ENCODE measurements around the gene GAPDH. TPM values are rescaled to one million over a fixed set of nuclear protein-coding genes. Genes with fewer than 3 reads are reported as not detected.

Gene GAPDH
- polyA plus RNA-seq, 1 of the 3 experiments (the other 2 are of a cell fraction), result 8,077 TPM

DNA sequence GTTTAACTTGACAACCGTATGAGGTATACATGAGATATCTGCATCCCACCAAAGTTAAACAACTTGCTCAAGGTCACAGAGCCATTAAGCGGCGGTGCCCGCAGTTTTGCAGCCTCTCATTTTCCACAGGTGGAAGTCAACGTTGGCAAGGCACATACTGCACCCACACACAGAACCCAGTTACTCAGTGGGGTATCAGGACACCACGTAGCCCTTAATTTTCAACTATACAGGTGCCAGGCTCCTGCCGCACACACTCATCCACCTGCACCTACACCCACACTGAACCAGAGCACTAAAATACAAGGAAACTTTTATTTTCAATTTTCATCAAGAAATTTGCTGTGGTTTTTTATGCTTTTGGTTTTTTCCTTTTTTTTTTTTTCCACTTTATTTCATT is 35.5 kb downstream of the GAPDH start:
- CTCF ChIA-PET, result interaction anchor here (0.7 to 2.8 kb wide), 23 partner anchors 10 to 126 kb away, joined by 3 to 22 read pairs (median 7); partner anchors contain the start of genes IFFO1 and ZNF384
- peaks cover 49% of the 10 kb centered on the region for H3K79me2 ChIP-seq (ENCODE audit: insufficient read depth)

DNA sequence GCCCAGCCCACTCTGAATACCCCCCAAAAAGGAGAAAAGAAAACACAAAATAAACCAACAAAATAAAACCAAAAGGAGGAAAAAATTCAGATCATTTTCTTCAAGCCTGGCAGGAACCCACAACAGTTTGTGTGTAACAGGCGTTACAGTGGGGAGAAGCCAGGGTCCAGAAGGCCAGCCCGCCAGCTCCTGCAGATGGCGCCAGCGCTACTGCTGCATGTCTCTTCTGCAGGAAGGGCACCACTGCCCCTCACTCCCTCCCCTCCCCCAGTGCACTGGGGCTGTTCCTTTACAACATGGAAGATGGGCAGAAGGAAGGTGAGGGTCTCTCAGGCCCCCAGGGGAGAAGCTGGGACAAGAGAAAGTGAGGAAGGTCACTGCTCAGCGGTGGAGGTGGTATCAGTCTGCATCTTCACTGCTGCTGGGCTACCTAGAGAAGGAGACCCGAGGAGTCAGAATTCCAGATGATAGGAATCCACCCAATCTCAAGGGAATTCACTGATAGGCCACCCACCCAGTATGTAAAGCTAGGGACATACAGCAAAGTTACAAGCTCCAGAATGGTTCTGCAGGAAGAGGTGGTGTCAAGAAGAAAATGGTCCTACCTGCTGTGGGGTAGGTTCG is 36.1 kb downstream of the GAPDH start:
- Histone ChIP-seq H3K4me3 (ENCODE audit: low read depth in 2 of 2, low read length in 1 of 2) (no peak overlapping the region), H3K9ac (no peak overlapping the region), H4K20me1 (ENCODE audit: insufficient read depth) (no peaks in the 10 kb centered on the region), H3K27me3 (ENCODE audit: insufficient read depth) (no peaks in the 10 kb centered on the region), H3K9me3 (no peaks in the 10 kb centered on the region), H3K27ac (ENCODE audit: low read depth in 2 of 2, low read length in 1 of 2) (peak overlapping the region in 1 of 2 experiments; percentile 27; a peak in 1 of 4 replicates), H3K4me1 (ENCODE audit: control insufficient read depth in 1 of 2, insufficient read depth in 2 of 2, low read depth in 1 of 2, low read length in 1 of 2) (peaks cover 4 to 8% of the 10 kb centered on the region in 2 experiments; a peak in 2 of 4 replicates), H3K9me2 (no peaks in the 10 kb centered on the region), H3K36me3 (replicated peaks in 1 of 2; ENCODE audit: control insufficient read depth in 1 of 2, insufficient read depth in 2 of 2, low read length in 1 of 2) (peaks cover 56 to 62% of the 10 kb centered on the region in 2 experiments), H3K79me2 (ENCODE audit: insufficient read depth) (peaks cover 47% of the 10 kb centered on the region), H3F3A (replicated peaks; ENCODE audit: insufficient read depth) (peaks cover 58% of the 10 kb centered on the region), H2AFZ (ENCODE audit: low read depth) (no peak overlapping the region), H3K4me2 (no peak overlapping the region)
- DNase-seq, result peak; percentile 83
- 71% methylated on average over 5 of the region's 7 CpGs for WGBS (ENCODE audit: low lambda C conversion rate)
- ChIA-PET CTCF (interaction anchor here (0.7 to 2.8 kb wide), 27 partner anchors 9 to 125 kb away, joined by 3 to 22 read pairs (median 5); partner anchors contain the start of genes IFFO1 and ZNF384), POLR2A (interaction anchor here (0.5 to 0.9 kb wide), 2 partner anchors 32 to 45 kb away, joined by 3 read pairs; no protein-coding TSS in a partner anchor)
- no peak for TF ChIP-seq NRF1 (IDR thresholded peaks at IDR 0.05; ENCODE audit: low read depth, low read length)
- peak; percentile 24 for TF ChIP-seq CHD2 (IDR thresholded peaks at IDR 0.05; ENCODE audit: low read length, partially characterized antibody)
- TF ChIP-seq RAD21 (IDR thresholded peaks at IDR 0.05; ENCODE audit: low read length), result peak; percentile 53
- TF ChIP-seq, protein P1, sequence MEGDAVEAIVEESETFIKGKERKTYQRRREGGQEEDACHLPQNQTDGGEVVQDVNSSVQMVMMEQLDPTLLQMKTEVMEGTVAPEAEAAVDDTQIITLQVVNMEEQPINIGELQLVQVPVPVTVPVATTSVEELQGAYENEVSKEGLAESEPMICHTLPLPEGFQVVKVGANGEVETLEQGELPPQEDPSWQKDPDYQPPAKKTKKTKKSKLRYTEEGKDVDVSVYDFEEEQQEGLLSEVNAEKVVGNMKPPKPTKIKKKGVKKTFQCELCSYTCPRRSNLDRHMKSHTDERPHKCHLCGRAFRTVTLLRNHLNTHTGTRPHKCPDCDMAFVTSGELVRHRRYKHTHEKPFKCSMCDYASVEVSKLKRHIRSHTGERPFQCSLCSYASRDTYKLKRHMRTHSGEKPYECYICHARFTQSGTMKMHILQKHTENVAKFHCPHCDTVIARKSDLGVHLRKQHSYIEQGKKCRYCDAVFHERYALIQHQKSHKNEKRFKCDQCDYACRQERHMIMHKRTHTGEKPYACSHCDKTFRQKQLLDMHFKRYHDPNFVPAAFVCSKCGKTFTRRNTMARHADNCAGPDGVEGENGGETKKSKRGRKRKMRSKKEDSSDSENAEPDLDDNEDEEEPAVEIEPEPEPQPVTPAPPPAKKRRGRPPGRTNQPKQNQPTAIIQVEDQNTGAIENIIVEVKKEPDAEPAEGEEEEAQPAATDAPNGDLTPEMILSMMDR (IDR thresholded peaks at IDR 0.05), result peak; percentile 71
- peak; percentile 33 for TF ChIP-seq SMC3 (IDR thresholded peaks at IDR 0.05; ENCODE audit: low read depth, low read length)
- no peak for TF ChIP-seq NFIC (IDR thresholded peaks at IDR 0.05; ENCODE audit: borderline replicate concordance)
- TF ChIP-seq TEAD4 (IDR thresholded peaks at IDR 0.05; ENCODE audit: borderline replicate concordance, insufficient read depth), result no peak
- no peak for TF ChIP-seq EZH2phosphoT487 (IDR thresholded peaks at IDR 0.05; ENCODE audit: borderline replicate concordance, low read depth)

More for the DNA sequence above, 35.5 kb downstream of the GAPDH start:
- DNase-seq, result no peak
- no peak overlapping the region for H2AFZ ChIP-seq (ENCODE audit: low read depth)
- H3F3A ChIP-seq (replicated peaks; ENCODE audit: insufficient read depth), result peaks cover 55% of the 10 kb centered on the region
- H3K27me3 ChIP-seq (ENCODE audit: insufficient read depth), result no peaks in the 10 kb centered on the region
- WGBS (ENCODE audit: low lambda C conversion rate), result 88% methylated on average over 7 of the region's 7 CpGs
- H3K4me3 ChIP-seq (ENCODE audit: low read depth in 2 of 2, low read length in 1 of 2), result no peak overlapping the region
- H4K20me1 ChIP-seq (ENCODE audit: insufficient read depth), result no peaks in the 10 kb centered on the region
- TF ChIP-seq NFIC (IDR thresholded peaks at IDR 0.05; ENCODE audit: borderline replicate concordance), result no peak
- TF ChIP-seq, protein P2, sequence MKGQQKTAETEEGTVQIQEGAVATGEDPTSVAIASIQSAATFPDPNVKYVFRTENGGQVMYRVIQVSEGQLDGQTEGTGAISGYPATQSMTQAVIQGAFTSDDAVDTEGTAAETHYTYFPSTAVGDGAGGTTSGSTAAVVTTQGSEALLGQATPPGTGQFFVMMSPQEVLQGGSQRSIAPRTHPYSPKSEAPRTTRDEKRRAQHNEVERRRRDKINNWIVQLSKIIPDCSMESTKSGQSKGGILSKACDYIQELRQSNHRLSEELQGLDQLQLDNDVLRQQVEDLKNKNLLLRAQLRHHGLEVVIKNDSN (IDR thresholded peaks at IDR 0.05; ENCODE audit: borderline replicate concordance, low read depth), result no peak
- no peaks in the 10 kb centered on the region for H3K9me2 ChIP-seq
- POLR2A ChIA-PET, result interaction anchor here (0.5 to 0.9 kb wide), 2 partner anchors 31 to 46 kb away, joined by 3 read pairs; no protein-coding TSS in a partner anchor
- H3K9ac ChIP-seq, result no peak overlapping the region
- H3K9me3 ChIP-seq, result no peaks in the 10 kb centered on the region
- H3K36me3 ChIP-seq (replicated peaks in 1 of 2; ENCODE audit: control insufficient read depth in 1 of 2, insufficient read depth in 2 of 2, low read length in 1 of 2), result peaks cover 53 to 62% of the 10 kb centered on the region in 2 experiments
- peak overlapping the region in 1 of 2 experiments; percentile 27; a peak in 1 of 4 replicates for H3K27ac ChIP-seq (ENCODE audit: low read depth in 2 of 2, low read length in 1 of 2)
- H3K4me2 ChIP-seq, result no peak overlapping the region
- H3K4me1 ChIP-seq (ENCODE audit: control insufficient read depth in 1 of 2, insufficient read depth in 2 of 2, low read depth in 1 of 2, low read length in 1 of 2), result peaks cover 4 to 8% of the 10 kb centered on the region in 2 experiments; a peak in 2 of 4 replicates
